B cell (primary cell): Measurements from ENCODE around the gene PES1. TPM values are rescaled to one million over a fixed set of nuclear protein-coding genes. Genes with fewer than 3 reads are reported as not detected.

Experiments used
- ATAC-seq: fragments of 200-7000 bp; cut with Tn5 transposase; one replicate; pipeline ENCODE4 v1.10.0; 2021; ENCODE audit warnings: low read depth, mild to moderate bottlenecking, moderate number of reproducible peaks, moderate library complexity
- CTCF ChIA-PET: fragments of 350-600 bp; sonication (Branson Sonifier 250); formaldehyde crosslinking; loops from one replicate; lab custom pipeline; 2021; ENCODE audit warnings: antibody characterized with exemption, inconsistent platforms; lab: Charles Lee
- POLR2A ChIA-PET: fragments of 350-600 bp; sonication (Branson Sonifier 250); formaldehyde crosslinking; loops from one replicate; lab custom pipeline; 2021; ENCODE audit warnings: antibody characterized with exemption; lab: Charles Lee
- DNase-seq: peaks from one replicate; pipeline ENCODE4 v3.0.0; 2013
- H2AFZ ChIP-seq: 2 replicates; pipeline ENCODE4 v1.6.1; 2012; ENCODE audit warnings: mild to moderate bottlenecking, low read depth, low read length; ENCODE audit not compliant: insufficient read depth, poor library complexity, severe bottlenecking
- H3K27ac ChIP-seq, 2 donors: 1 replicate in 1 of 2; 2 replicates in 1 of 2; pipeline ENCODE4 v1.5.1; 2012 to 2013; ENCODE audit warnings: low read length in 2 of 2, mild to moderate bottlenecking in 2 of 2, moderate library complexity in 1 of 2
- H3K27me3 ChIP-seq, 4 experiments: fragments of 200-600 bp in 1 of 4; sonication (generic) in 1 of 4; replicated peaks in 1 of 4; 1 replicate in 2 of 4; 2 replicates in 2 of 4; pipeline versions ENCODE4 v1.6.1 to v1.7.0; 2013 to 2016; ENCODE audit warnings: low read length in 3 of 4, mild to moderate bottlenecking in 2 of 4, mixed read lengths in 1 of 4, moderate library complexity in 1 of 4; ENCODE audit not compliant: insufficient read depth in 4 of 4, control insufficient read depth in 3 of 4; ENCODE audit errors: control extremely low read depth in 1 of 4
- H3K36me3 ChIP-seq, 2 experiments: replicated peaks in 1 of 2; 1 replicate in 1 of 2; 2 replicates in 1 of 2; pipeline versions ENCODE4 v1.6.1 to v1.7.1; 2013; ENCODE audit warnings: low read length in 1 of 2; ENCODE audit not compliant: insufficient read depth in 2 of 2, control insufficient read depth in 1 of 2; ENCODE audit errors: control extremely low read depth in 1 of 2, extremely low read depth in 1 of 2
- H3K4me1 ChIP-seq, 2 donors: fragments of 200-600 bp in 1 of 2; sonication (generic) in 1 of 2; 1 replicate in 1 of 2; 2 replicates in 1 of 2; pipeline versions ENCODE4 v1.5.1 to v1.6.1; 2013 to 2017; ENCODE audit warnings: low read length in 2 of 2; ENCODE audit not compliant: control insufficient read depth in 2 of 2, insufficient read depth in 2 of 2
- H3K4me2 ChIP-seq: replicated peaks from 2 replicates; pipeline ENCODE3; 2012; ENCODE audit warnings: mild to moderate bottlenecking, low read depth, low read length; ENCODE audit not compliant: poor library complexity, severe bottlenecking
- H3K4me3 ChIP-seq, 5 experiments: fragments of 200-600 bp in 1 of 5; sonication (generic) in 1 of 5; 1 replicate in 3 of 5; 2 replicates in 2 of 5; pipeline versions ENCODE4 v1.5.1 to v1.7.0; 2011 to 2016; ENCODE audit warnings: low read length in 4 of 5, mild to moderate bottlenecking in 4 of 5, low read depth in 2 of 5, control low read depth in 1 of 5, moderate library complexity in 1 of 5; ENCODE audit not compliant: insufficient read depth in 1 of 5; ENCODE audit errors: control extremely low read depth in 1 of 5, extremely low read depth in 1 of 5
- H3K79me2 ChIP-seq: fragments of 200-600 bp; sonication (generic); one replicate; pipeline ENCODE4 v1.6.0; 2016; ENCODE audit warnings: low read length; ENCODE audit not compliant: control insufficient read depth, insufficient read depth
- H3K9ac ChIP-seq: fragments of 200-600 bp; sonication (generic); 2 replicates; pipeline ENCODE4 v1.6.1; 2017; ENCODE audit warnings: mild to moderate bottlenecking, low read length, moderate library complexity
- H3K9me3 ChIP-seq, 3 donors: one replicate each; pipeline versions ENCODE4 v1.6.1 to v1.7.1; 2013; ENCODE audit warnings: low read length in 2 of 3; ENCODE audit not compliant: control insufficient read depth in 2 of 3, insufficient read depth in 1 of 3; ENCODE audit errors: control extremely low read depth in 1 of 3
- H4K20me1 ChIP-seq: 2 replicates; pipeline ENCODE4 v1.6.0; 2012; ENCODE audit warnings: mild to moderate bottlenecking, low read length; ENCODE audit not compliant: insufficient read depth, control insufficient read depth, poor library complexity, severe bottlenecking
- H3K27ac Mint-ChIP-seq: one replicate; pipeline ENCODE4 v1.8.0; 2021; ENCODE audit warnings: mixed read lengths
- H3K27me3 Mint-ChIP-seq: one replicate; pipeline ENCODE4 v1.8.0; 2021; ENCODE audit warnings: mixed read lengths
- H3K4me1 Mint-ChIP-seq: one replicate; pipeline ENCODE4 v1.8.0; 2021; ENCODE audit warnings: mixed read lengths
- H3K4me3 Mint-ChIP-seq: one replicate; pipeline ENCODE4 v1.8.0; 2021; ENCODE audit warnings: mixed read lengths
- H3K9me3 Mint-ChIP-seq: one replicate; pipeline ENCODE4 v1.8.0; 2022; ENCODE audit warnings: mixed read lengths; ENCODE audit not compliant: insufficient read depth
- CTCF ChIP-seq: fragments of 200-600 bp; IDR thresholded peaks from one replicate; pipeline ENCODE4 v1.8.0; 2022; ENCODE audit warnings: antibody characterized with exemption, mild to moderate bottlenecking
- EZH2 ChIP-seq: IDR thresholded peaks from 2 replicates; pipeline ENCODE4 v1.6.1; 2012; ENCODE audit warnings: borderline replicate concordance, low read depth, mild to moderate bottlenecking, moderate library complexity, low read length; ENCODE audit not compliant: insufficient read depth, poor library complexity, severe bottlenecking
- WGBS: methylation state at CpG from one replicate; pipeline ENCODE4 v1.1.5; 2013; ENCODE audit warnings: missing lambda C conversion rate; ENCODE audit not compliant: insufficient coverage; 5-methylcytosine and 5-hydroxymethylcytosine counted together
- intact Hi-C: fragments of 100-400 bp; cut with micrococcal nuclease; formaldehyde crosslinking; loops from one replicate; pipeline ENCODE4 v1.10.0; 2022
- polyA plus RNA-seq: library from polyadenylated mRNA; depleted of rRNA; stranded (reverse); fragments of >200 nt; gene quantifications from 2 replicates; pipeline ENCODE4 v1.2.3, GENCODE V29; 2012
- total RNA-seq, 2 donors: library from RNA; stranded (reverse); fragments of 120-200 nt in 1 of 2; gene quantifications; 1 replicate in 1 of 2; 2 replicates in 1 of 2; pipeline versions ENCODE4 v1.2.3 to v1.2.4, GENCODE V29; 2013 to 2022

The PES1 gene
- total and polyA plus RNA-seq, 2 donors (not counting 1 experiment from before 2014, with no cell fraction given) = 38.1 to 75.2 TPM

GRCh38 chr22:30564761-30565119, 27.0 kb downstream of the PES1 start:
- Mint-ChIP-seq H3K4me3 (no peak overlapping the region), H3K9me3 (no peaks in the 10 kb centered on the region), H3K27me3 (peaks cover 15% of the 10 kb centered on the region), H3K4me1 (no peaks in the 10 kb centered on the region), H3K27ac (no peak overlapping the region)
- Histone ChIP-seq H3K4me3 (no peak overlapping the region), H3K79me2 (no peaks in the 10 kb centered on the region), H3K4me2 (no peak overlapping the region), H2AFZ (no peak overlapping the region), H3K9ac (no peak overlapping the region), H3K4me1 (no peaks in the 10 kb centered on the region), H4K20me1 (no peaks in the 10 kb centered on the region), H3K9me3 (no peaks in the 10 kb centered on the region), H3K36me3 (no peaks in the 10 kb centered on the region), H3K27ac (no peak overlapping the region), H3K27me3 (peaks cover 0 to 3% (median 0%) of the 10 kb centered on the region in 4 experiments)
- DNase-seq (no peak), ATAC-seq (no peak)
- WGBS = 50% methylated on average over 1 of the region's 3 CpGs
- ChIA-PET POLR2A (no interaction called here), CTCF (no interaction called here)
- no peak for TF ChIP-seq EZH2
- TF ChIP-seq CTCF = no peak
- intact Hi-C loops = no loop called here

DNA sequence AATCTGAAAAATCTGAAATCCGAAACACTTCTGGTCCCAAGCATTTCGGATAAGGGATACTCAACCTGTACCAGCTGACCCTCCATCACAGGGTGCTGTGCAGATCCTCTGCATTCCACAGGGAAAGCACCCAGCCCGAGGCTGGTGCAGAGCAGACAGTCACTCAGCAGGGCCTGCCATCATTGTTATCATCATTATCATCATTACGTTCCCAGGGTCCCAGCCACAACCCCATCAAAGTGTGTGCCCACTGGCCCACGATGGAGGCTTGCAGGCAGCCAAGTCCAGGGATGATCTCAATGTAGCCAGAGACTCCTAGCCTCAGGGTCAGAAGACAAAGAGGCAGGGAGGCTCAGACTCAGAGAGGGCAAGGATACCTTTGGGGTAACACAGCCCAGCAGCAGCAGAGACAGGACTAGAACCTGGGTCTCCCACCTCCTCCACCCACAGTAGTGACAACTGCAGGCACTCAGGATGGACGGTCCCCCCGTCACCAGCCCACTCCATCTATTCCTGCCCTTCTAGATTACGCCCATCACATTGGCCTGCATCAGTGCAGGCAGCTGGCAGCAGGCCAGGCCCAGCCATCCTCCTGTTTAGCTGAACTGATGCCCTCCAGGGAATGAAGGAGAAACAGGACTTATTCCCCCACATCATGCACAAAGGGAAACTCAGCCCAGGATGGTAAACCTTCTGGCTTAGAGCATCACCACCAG, 27.5 kb downstream of the PES1 start:
- Histone ChIP-seq H4K20me1 (no peaks in the 10 kb centered on the region), H3K4me2 (no peak overlapping the region), H3K36me3 (no peaks in the 10 kb centered on the region), H3K27me3 (peaks cover 0 to 3% (median 0%) of the 10 kb centered on the region in 4 experiments), H3K4me1 (no peaks in the 10 kb centered on the region), H3K79me2 (no peaks in the 10 kb centered on the region), H3K9ac (no peak overlapping the region), H3K27ac (no peak overlapping the region), H2AFZ (no peak overlapping the region), H3K9me3 (no peaks in the 10 kb centered on the region), H3K4me3 (no peak overlapping the region)
- TF ChIP-seq CTCF (no peak), EZH2 (no peak)
- no peaks in the 10 kb centered on the region for H3K4me1 Mint-ChIP-seq
- no peaks in the 10 kb centered on the region for H3K9me3 Mint-ChIP-seq
- peaks cover 18% of the 10 kb centered on the region for H3K27me3 Mint-ChIP-seq
- POLR2A ChIA-PET = no interaction called here
- DNase-seq = no peak
- intact Hi-C loops = no loop called here
- CTCF ChIA-PET = no interaction called here
- H3K4me3 Mint-ChIP-seq = no peak overlapping the region
- ATAC-seq = no peak
- no peak overlapping the region for H3K27ac Mint-ChIP-seq
- 87% methylated on average over 8 of the region's 8 CpGs for WGBS
